Stimulated activated CD4-positive, alpha-beta T cell treated with anti-CD3 and anti-CD28 coated beads, TNF-alpha, amount 100 ng/mL, for 4 hours (primary cell): ENCODE data around the gene UMOD.

Experiments used
- DNase-seq, 3 experiments: peaks; one replicate each; pipeline ENCODE4 v3.0.0-alpha.2; 2020; ENCODE audit warnings: low read depth in 3 of 3

The UMOD gene

DNA sequence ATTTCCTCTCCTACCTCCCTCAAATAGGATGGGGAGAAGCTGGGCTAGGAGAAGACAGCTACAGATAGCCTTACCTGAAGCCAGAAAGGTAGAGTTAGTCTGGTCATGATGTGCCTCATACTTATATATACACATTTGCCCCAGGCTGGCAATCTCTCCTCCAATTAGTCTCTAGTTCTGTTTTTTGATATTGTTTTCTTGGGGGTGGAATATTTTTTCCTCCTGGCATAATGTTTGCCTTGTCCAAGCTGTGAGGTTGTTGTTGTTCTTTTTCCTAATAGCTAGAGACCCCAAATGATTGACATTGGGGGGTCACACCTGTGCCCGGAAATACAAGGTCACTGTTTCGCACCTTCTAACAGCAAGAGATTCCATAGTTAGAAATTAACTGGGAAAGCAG, at the start of gene UMOD:
TSS of gene UMOD (minus strand) at position 101 of the 400 bp plus-strand sequence. CDS start 1,978 bp downstream, outside the sequence.
- DNase-seq, result no peak

DNA sequence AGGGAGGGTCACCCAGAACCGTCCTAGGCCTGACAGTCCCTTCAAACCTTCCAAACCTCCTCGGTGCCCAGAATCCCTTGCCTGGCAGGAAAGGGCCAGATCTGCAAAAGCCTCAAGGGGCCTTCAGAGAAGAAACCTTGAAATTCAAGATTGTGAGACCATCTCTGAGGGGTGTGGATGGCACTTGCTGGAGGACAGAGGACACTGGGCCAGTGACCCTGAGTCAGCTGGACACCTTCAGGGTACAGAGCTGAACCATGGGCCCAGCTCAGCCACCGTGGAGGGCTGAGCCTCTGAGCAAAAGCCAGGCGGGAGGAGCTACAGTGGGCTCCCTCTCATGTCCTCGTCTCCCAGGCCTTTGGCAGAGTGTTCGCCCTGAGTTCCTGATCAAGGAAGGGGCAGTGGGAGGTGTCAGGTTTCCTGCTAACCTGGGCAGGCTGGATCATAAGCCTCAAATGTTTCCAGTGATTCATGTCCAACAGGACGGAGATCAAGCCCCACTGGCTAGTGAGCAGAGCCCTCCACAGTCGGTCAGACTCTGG, 49.0 kb upstream of the UMOD start:
- DNase-seq, result no peak

DNA sequence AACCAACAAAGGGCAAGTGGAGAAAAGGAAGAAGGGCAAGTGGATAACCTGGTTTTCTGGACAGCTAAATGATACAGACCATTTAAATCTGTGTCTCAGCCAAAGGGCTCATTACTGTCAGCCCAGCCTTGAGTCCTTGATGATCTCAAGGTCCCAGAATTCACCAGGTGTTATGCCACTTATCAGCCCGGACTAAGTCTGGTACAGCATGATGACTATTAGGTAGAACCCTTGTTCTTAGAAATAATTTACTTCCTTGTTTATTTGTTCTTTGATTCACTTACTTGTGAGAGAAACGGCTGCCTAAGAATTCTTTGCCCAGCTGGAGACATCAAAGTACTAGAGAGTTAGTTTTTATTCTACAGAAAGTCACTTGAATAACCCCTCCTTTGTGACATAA, 48.6 kb upstream of the UMOD start:
- DNase-seq, result no peak

DNA sequence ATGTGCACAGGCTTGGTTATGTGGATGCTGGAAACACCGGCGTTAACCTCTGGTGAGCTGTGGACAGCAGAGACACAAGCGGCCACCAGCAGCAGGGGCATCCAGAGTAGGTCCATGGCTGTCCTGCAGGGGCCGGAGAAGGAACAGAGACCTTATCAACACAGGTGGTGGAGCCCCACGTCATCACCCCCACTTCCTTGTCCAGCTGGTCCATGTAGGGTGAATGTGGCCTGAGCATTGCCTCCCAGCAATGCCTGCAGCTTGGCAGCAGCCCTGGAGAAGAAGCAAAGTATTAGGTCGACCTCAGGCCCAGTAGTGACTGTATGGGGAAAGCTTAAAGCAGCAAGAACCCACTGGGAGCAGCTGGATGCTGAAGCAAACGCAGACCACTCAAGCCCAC, 46.7 kb upstream of the UMOD start:
- no peak for DNase-seq

DNA sequence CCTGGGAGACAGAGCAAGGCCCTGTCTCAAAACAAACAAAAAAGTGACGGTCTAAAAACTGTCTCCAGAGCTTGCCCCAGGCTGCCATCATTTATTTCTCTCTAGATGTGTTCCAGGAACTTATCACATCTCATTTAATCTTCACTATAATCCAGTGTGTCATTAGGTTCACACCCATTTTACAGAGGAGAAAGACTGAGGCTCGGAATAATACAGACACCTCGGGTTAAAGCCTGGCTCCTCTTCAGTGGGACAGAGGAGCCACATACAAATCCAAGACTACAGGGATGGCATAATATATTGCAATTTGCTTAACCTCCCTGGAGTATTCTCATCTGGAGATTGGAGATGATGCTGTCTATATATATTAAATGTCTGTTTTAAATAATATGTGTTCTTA, 46.1 kb upstream of the UMOD start:
- no peak for DNase-seq

GRCh38 chr16:20397468-20398074, 45.1 kb upstream of the UMOD start:
- DNase-seq, result no peak

GRCh38 chr16:20396846-20397467, 44.4 kb upstream of the UMOD start:
- no peak for DNase-seq

DNA sequence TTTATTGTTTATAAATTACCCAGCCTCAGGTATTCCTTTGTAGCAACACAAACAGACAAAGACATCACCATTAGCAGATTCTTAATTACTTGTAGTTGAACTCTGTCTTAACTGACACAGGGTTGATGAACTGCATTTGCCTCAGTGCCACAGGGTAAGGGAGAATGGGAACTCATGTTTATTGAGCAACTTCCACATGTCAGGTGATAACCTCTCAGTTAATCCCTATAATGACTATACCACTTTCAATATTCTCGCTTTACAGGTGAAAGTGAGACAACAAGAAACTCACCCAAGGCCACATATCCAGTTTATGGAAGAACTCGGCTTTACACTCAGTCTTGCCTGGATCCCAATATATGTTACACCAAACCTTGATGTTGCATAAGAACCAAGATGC, 43.4 kb upstream of the UMOD start:
- no peak for DNase-seq

- no peak for DNase-seq
Observed at GRCh38 chr16:20393801-20394577, 41.5 kb upstream of the UMOD start.

DNA sequence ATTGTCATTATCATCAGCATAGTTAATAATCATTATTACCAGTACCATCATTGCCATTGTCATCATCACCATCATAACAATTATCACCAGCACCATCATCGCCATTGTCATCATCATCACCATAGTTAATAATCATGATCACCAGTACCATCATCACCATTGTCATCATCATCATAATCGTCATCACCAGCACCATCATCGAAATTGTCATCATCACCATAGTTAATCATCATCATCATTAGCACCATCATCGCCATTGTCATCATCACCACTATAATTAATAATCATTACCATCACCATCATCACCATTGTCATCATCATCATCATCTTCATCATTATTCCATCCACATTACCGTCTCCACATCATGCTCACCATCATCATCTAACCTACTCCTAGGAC, 38.5 kb upstream of the UMOD start:
- no peak for DNase-seq

- DNase-seq, result no peak
Observed at GRCh38 chr16:20388854-20389253, 36.3 kb upstream of the UMOD start.

- no peak for DNase-seq
Observed at GRCh38 chr16:20387978-20388377, 35.5 kb upstream of the UMOD start.

- peak; percentile 5 to 31 (median 31) for DNase-seq
Observed at GRCh38 chr16:20385844-20386832, 33.6 kb upstream of the UMOD start.

DNA sequence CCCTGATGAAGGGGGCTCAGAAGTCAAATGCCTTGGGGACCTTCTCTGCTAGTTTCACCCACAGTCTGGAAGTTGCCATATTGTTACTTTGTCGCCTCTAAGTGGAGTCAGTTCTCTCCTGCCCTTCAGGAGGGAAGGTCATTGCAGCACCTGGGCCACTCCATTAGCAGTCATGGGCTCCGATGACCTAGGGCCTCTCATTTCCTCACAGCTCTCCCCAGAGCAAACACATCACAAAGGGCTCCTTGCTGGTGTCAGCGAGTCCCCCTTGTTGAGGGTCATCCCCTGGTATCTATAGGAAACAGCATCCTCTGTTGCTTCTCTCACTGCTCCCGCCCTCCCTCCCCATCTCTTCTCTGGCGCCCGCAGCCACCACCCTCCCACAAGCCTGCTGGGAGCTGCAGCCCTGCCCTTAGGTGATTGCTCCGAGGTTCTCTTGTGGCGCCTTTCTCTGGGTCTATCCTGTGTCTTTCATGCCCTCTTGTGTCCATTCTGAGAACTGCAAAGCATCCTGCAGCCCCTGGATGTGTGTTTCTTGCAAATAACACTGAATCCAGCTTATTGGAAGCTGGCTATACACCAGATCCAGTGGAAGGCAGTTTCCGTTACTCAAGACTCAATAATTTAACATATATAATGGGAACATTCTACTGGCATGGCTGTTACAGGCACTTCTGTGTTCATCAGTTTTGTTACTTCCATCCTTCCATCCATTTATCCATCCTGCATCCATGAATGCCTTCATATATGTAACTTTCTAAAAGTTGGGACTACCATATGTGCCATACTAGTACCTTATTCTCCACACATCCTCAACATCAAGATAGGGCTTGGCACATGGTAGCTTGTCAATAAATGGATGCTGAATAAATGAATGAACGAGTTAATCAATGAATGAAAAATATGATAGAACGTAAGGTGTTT, 30.9 kb upstream of the UMOD start:
- no peak for DNase-seq

DNA sequence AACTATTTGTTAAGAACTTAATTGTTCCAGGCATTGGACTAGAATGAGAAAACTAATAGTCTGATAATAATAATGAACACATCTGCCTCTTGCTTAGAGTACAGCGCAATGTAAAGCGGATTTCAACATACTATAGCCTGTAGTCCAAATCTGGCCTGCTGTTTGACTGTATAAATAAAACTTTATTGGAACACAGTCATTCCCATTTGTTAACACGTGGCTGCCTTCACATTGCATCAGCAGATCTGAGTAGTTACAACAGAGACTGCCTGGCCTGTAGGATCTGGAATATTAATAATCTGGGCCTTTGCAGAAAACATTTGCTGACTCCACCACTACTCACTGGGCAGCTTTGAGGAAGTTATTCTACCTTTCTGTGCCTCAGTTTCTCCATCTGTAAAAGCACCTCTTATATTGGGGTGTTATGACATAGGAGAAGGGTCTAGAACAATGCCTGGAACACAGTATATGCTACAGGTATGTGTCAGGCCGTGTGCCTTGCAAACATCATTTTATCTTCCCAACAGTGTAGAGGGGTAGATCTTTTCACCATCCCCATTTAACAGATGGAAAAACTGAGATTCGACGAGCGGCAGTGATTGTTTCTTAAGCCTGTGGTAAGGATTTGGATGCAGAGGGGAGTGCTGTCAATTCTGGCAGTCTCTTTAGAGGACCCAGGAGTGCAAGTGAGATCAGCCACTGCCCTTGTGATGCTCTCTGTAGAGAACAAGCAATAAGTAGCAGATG, 29.9 kb upstream of the UMOD start:
- DNase-seq, result no peak

GRCh38 chr16:20380782-20381181, 28.3 kb upstream of the UMOD start:
- no peak for DNase-seq

DNA sequence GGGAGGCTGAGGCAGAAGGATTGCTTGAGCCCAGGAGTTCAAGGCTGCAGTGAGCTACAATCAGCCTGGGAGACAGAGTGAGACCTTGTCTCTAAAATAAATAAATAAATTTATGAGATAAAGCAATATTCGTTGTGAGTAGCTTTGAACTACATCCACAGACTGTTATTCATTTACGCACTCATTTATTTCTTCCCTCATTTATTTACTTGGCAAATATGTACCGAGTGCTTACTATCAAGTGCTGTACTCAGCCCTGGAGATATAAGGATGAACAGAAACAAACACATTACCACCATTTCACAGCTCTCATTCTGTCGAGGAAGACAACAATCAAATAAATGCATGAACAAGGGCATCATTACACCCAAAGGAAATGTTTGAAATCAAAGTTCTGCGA, 24.7 kb upstream of the UMOD start:
- no peak for DNase-seq

DNA sequence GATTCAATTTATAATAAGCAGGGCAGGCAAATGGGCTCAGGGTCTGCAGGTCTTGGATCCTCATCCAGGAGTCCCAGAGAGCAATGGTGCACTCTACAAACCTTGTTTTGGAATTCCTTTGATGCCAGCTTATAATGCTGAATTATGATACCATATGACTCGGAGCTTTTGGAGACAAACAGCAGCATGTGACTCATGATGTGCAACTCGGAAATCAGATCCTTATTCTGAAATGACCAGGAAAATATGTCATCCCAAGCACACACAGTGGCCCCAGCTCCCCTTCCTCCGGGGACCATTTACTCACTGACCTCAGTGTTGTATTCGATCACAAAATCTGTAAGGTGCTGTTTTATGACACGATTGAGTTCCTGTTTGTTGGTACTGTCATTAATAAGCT, 20.2 kb upstream of the UMOD start:
- DNase-seq, result no peak

DNA sequence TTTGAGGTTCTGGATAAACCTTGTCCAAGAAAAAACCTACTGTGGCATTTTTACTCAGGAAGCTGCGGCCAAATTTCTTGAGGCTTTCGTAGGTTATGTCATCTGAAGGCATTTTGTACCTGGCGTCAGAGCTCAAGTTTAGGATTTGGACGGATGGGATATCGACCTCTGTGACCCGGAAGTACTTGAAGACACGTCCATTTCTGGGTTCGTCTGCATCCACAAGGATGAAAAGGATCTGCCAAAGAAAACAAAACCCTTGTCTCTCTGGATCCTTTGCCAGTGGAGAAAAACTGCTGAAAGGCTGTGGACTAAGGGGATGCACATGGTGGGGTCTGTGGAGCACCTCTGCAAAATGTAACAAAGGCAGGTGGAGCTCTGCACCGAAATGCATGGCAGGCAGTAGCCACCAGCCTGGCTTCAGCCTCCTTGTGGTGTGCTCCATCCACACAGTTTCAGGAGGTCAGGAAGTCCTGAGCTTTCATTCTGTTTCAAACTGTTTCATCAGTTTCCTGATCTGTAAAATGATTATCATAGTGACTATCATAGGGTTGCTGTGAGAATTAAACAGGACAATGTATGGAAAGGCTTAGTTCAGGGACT, 17.0 kb upstream of the UMOD start:
- DNase-seq, result no peak
